DMS 273 treated with DMSO at 0.1 percent for 48 hours (cell line): ENCODE results near the gene DNAH7.

Experiments used
- DNase-seq: peaks from one replicate; lab custom pipeline; 2025; lab: John Stamatoyannopoulos, UW

Gene DNAH7

DNA sequence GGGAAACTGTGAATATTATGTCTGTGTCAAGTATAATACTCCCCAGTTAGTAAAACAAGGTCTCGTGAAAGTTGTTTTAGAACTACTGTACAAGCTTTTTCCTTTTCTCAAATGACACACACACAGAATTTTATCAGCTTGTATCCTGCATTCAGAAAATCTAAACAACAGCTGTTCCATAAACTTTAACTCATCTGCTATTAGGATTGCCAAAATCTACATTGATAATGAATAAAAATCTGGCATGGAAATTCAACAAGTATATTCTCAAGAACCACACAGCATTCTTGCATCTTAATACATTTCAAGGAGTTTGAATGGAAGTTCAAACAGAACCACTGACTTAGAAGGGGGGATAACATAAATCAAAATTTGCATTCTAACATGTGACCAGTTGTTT lies 260.4 kb downstream of the DNAH7 start:
- DNase-seq = no peak

- DNase-seq = no peak
Measured at GRCh38 chr2:195805283-195805976, 263.2 kb downstream of the DNAH7 start.

GRCh38 chr2:195795879-195796278 lies 272.8 kb downstream of the DNAH7 start:
- DNase-seq = no peak

GRCh38 chr2:195793881-195794280 lies 274.8 kb downstream of the DNAH7 start:
- DNase-seq = no peak

DNA sequence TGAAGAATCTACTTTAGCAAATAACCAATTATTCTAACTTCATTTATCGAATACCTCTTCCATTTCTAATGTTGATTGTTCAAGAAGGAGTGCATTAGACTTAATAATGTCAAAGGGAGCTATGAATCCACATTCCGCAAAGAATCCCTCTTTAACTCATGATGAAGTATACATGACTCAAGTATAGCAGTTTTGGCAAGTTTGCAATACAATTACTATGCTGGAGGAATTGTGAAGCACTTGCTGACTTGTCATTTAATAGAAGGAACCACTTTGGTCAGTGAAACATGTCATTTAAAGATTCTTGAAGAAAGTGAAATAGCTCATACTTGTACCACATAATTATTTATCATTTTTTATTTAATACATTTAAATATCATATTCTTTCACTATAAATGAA lies 286.5 kb downstream of the DNAH7 start:
- DNase-seq = no peak

- DNase-seq = no peak
Measured at GRCh38 chr2:195779491-195779890, 289.1 kb downstream of the DNAH7 start.

DNA sequence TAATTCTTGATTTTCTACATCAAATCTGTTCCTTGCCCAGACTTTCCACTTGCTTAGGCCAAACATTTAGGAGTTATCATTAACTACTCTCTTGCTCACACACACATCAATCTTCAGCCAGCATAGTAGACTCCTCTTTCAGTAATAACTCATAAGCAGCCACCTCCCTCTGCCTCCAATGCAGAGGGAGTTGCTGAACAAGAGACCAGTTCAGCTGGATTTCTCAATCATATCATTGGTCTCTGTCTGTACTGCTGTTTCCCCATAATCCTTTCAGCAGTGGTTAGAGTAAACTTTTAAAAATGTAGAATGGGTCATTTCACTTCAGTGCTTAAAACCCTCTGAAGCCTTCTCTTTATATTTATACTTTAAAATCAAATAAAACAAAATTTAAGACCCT lies 298.7 kb downstream of the DNAH7 start:
- no peak for DNase-seq

DNA sequence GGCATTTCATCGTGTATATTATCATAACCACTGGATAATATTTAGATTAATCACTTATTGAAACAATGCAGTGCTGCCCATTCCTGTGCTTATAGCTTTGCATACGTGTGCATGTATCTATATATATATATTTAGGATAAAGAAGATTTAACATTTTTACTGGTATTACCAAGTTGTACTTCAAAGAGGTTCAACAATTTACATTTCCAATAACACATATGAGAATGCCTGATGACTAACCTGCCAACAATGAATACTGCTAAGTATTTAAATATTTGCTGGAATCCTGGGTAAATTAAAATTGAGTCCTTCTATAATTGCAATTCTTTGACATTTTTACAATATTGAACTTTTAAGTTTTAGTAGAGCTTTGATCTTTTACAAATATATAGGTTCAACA lies 300.2 kb downstream of the DNAH7 start:
- no peak for DNase-seq

- no peak for DNase-seq
Measured at GRCh38 chr2:195766691-195767090, 301.9 kb downstream of the DNAH7 start.

GRCh38 chr2:195763866-195764265 lies 304.8 kb downstream of the DNAH7 start:
- DNase-seq = no peak

DNA sequence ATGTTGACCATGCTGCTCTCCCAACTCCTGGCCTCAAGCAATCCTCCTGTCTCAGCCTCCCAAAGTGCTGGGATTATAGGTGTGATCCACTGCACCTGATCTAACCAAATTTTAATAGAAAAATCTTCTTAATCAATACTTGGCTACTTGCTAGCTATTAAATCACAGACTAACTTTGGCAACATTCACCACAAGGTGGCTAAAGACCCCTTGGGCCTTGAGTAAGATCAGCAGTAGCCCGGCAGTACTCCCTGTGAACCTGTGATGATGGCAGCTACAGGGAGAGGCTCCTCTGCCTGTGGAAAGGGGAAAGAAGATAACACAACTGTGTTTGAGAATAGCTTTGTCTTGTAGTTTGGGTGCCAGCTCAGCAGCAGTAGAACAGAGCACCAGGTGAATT lies 308.8 kb downstream of the DNAH7 start:
- no peak for DNase-seq

GRCh38 chr2:195758846-195759245 lies 309.8 kb downstream of the DNAH7 start:
- no peak for DNase-seq

GRCh38 chr2:195756218-195756942 lies 312.3 kb downstream of the DNAH7 start:
- no peak for DNase-seq

DNA sequence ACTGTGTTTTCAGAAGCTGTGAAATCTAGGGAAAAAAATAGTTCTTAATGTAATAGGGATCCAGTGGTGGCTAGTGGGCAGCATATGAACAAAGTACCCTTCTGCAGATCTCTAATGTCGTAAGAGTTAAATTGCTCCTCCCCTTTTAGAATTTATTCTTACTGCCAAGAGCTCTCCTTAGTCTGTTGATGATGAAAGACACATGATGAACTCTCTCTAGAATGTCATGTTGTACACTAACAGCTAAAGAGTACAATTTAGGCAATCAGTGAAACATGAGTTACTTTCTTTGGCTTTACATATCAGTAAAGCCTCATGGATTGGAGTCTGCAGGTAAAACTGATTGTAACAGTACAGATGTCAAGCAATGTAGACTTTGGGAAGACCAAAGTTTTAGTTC lies 327.4 kb downstream of the DNAH7 start:
- DNase-seq = no peak

GRCh38 chr2:195737511-195738325 lies 330.9 kb downstream of the DNAH7 start:
- DNase-seq = no peak

- no peak for DNase-seq
Measured at GRCh38 chr2:195735347-195735746, 333.3 kb downstream of the DNAH7 start.

DNA sequence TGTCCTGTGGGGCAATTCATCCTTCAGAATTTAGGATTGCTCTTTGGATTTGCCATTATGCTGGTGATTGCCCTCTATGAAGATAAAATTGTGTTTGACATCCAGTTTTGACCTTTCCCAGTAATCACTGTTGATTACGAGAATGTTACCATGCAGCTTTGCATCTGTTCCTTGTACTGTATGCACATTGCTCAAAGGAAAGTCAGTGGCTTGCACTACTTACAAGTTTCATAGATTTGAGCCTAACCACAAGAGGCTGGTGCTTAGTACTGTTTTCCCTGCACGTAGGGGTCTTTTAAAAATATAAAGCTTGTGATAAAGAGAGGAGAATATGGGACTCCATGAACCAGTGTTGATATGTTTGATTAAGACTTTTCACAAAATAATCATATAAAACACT lies 333.7 kb downstream of the DNAH7 start:
- DNase-seq = no peak

- no peak for DNase-seq
Measured at GRCh38 chr2:195734395-195734794, 334.2 kb downstream of the DNAH7 start.

DNA sequence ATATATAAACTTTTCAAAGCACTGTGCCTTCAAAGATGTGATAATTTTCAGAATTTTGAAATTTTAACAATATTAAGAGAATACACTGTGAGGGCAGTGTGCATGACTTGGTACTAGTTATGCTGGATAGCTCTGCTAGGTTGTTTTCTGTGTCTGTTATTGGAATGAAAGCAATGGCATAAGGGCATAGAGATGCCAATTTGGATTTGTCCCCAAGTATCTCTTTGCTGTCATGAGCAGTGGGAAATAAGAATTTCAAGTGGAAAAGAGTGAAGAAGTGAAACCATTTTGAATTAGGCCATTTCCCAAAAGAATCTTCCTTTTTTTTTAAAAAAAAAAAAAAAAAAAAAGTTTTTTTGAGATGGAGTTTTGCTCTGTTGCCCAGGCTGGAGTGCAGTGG lies 334.8 kb downstream of the DNAH7 start:
- no peak for DNase-seq

DNA sequence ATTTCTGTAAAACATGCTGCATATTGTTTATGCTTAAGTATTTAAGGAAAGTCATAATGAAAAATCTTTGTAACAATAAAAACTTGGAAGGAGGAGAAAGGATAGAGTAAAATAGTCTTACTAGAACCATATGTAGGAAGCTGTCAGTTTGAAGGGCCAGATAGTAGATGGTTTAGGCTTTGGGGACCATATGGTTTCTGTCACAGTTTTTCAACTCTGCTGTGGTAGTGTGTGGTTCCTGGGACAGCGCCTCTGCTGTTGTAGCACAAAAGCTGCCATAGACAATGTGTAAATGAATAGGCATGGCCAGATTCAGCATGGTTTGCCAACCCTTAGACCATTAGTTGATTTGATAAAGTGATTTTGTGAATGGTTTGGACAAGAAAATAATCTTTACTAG lies 336.1 kb downstream of the DNAH7 start:
- no peak for DNase-seq

DNA sequence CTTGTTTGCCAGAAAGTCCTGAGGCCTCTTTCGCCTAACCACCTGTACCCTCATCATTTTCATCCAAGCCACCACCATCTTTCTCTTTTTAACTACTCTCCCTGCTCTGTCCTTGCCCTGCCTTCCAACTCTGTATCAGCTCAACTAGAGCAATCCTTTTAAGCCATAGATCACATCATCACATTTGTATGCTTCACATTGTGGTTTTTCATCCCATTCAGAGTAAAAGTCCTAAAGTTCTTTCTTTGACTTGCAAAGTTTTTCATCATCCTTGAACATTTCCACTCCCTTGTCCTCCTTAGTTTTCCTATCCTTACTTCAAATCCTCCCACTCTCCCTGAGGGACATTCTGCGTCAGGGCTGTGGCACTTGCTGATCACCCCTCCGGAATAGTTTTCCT lies 337.7 kb downstream of the DNAH7 start:
- no peak for DNase-seq

DNA sequence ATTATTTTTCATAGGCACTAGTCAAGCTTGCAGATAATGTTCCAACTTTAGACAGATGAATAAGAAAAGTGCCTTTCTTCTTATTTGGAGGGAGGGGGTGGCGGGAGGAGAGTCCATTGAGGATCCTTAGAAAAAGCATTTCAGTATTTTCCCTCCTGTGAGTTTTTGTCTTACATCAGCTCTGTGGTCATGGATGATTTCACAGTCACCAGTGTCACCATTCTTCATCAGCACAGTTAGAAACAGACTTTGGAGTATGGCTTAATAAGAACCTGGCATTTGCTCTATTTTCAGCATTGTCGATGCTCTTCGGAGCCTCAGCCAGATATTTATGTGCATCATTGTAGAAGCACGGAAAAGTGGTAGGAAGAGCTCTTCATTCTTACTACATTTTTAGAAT lies 341.5 kb downstream of the DNAH7 start:
- DNase-seq = no peak

DNA sequence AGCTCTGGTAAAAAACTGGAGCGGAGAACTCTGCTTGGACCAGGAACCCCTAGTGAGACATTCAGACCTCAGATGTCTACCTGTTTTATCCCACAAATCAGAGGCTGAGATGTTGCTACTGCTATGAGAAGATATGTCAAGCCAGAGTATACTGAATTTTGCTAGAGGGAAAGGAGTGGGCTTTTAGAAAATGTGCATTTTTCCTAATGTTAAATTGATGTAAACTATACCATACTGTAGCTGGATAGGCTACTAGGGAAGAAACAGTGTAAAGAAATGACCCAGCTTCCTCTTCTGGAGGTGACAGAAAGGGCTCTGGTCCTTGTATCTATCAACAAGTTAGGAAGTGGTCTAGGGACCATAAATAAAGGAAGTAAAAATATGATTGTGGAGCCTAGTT lies 346.6 kb downstream of the DNAH7 start:
- DNase-seq = no peak
